CD4-positive, alpha-beta T cell treated with Interleukin-4 for 1 hour (primary cell): ENCODE measurements around the gene PBX1.
"Not testable (repeated sequence)": the region's sequence is repeated elsewhere in the genome, so short reads cannot be mapped to it uniquely, and the experiment has no call there.

Experiments used
- DNase-seq, 2 donors: peaks; one replicate each; pipeline ENCODE4 v3.0.0-alpha.2; 2020 to 2022

PBX1 gene

GRCh38 chr1:164592634-164593033 is 33.6 kb downstream of the PBX1 start:
- DNase-seq: no peak

- DNase-seq: no peak
Observed at GRCh38 chr1:164595212-164595611, 36.2 kb downstream of the PBX1 start.

- DNase-seq: no peak
Observed at GRCh38 chr1:164596172-164596571, 37.2 kb downstream of the PBX1 start.

- DNase-seq: no peak
Observed at GRCh38 chr1:164598719-164599118, 39.7 kb downstream of the PBX1 start.

GRCh38 chr1:164599272-164599671 is 40.3 kb downstream of the PBX1 start:
- no peak for DNase-seq

- no peak for DNase-seq
Observed at GRCh38 chr1:164601399-164602100, 42.6 kb downstream of the PBX1 start.

GRCh38 chr1:164602101-164602422 is 43.1 kb downstream of the PBX1 start:
- no peak for DNase-seq

- no peak for DNase-seq
Observed at GRCh38 chr1:164602480-164603093, 43.6 kb downstream of the PBX1 start.

GRCh38 chr1:164603805-164604204 is 44.8 kb downstream of the PBX1 start:
- DNase-seq: not testable (repeated sequence)

- no peak for DNase-seq
Observed at GRCh38 chr1:164604541-164604940, 45.6 kb downstream of the PBX1 start.

- no peak for DNase-seq
Observed at GRCh38 chr1:164605254-164606091, 46.5 kb downstream of the PBX1 start.

GRCh38 chr1:164607351-164607750 is 48.4 kb downstream of the PBX1 start:
- DNase-seq: no peak

- no peak for DNase-seq
Observed at GRCh38 chr1:164608651-164609057, 49.7 kb downstream of the PBX1 start.

- no peak for DNase-seq
Observed at GRCh38 chr1:164609089-164609488, 50.1 kb downstream of the PBX1 start.

- no peak for DNase-seq
Observed at GRCh38 chr1:164610538-164611222, 51.7 kb downstream of the PBX1 start.

GRCh38 chr1:164611754-164612642 is 53.0 kb downstream of the PBX1 start:
- no peak for DNase-seq

- no peak for DNase-seq
Observed at GRCh38 chr1:164613176-164613575, 54.2 kb downstream of the PBX1 start.

GRCh38 chr1:164614316-164614715 is 55.3 kb downstream of the PBX1 start:
- no peak for DNase-seq

- no peak for DNase-seq
Observed at GRCh38 chr1:164617377-164618201, 58.6 kb downstream of the PBX1 start.

GRCh38 chr1:164618202-164618564 is 59.2 kb downstream of the PBX1 start:
- no peak for DNase-seq

GRCh38 chr1:164619006-164619784 is 60.2 kb downstream of the PBX1 start:
- DNase-seq: no peak
